GM13976 (cell line): ENCODE data around the gene TGM1.

Experiments
- DNase-seq: peaks from one replicate; pipeline ENCODE4 v3.0.0; 2012; ENCODE audit warnings: low spot score
- in situ Hi-C: fragments of 300-500 bp; cut with MboI; formaldehyde crosslinking; loops from one replicate; pipeline ENCODE4 v1.12.0; 2022; ENCODE audit warnings: low sequenced_read_pairs, mixed read lengths, inconsistent platforms; ENCODE audit not compliant: unreplicated experiment
- TF ChIP-seq, protein P1 (sequence below): IDR thresholded peaks from 2 replicates; pipeline ENCODE4 v1.5.1; 2012; ENCODE audit warnings: borderline replicate concordance, mild to moderate bottlenecking; ENCODE audit not compliant: insufficient read depth; ENCODE audit errors: extremely low read depth, missing control alignments, control extremely low read depth

The TGM1 gene

DNA sequence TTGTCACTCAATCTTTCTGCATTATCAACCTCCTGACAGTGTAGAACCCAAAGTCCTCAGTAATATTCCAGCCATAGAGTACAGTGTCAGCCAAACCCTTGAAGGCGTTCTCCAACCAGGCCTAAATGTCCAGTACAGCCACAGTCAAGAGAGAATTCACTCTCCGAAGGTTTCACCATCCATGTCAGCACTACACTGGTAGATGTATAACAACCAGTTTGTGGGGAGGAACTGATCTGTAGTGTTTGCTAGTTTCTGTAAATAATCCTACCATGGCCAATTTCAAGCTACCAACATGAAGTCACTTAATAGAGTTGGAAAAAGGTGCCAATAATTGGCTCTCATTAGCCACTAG is 46.7 kb downstream of the TGM1 start:
- in situ Hi-C loops: no loop called here
- TF ChIP-seq, protein P1, sequence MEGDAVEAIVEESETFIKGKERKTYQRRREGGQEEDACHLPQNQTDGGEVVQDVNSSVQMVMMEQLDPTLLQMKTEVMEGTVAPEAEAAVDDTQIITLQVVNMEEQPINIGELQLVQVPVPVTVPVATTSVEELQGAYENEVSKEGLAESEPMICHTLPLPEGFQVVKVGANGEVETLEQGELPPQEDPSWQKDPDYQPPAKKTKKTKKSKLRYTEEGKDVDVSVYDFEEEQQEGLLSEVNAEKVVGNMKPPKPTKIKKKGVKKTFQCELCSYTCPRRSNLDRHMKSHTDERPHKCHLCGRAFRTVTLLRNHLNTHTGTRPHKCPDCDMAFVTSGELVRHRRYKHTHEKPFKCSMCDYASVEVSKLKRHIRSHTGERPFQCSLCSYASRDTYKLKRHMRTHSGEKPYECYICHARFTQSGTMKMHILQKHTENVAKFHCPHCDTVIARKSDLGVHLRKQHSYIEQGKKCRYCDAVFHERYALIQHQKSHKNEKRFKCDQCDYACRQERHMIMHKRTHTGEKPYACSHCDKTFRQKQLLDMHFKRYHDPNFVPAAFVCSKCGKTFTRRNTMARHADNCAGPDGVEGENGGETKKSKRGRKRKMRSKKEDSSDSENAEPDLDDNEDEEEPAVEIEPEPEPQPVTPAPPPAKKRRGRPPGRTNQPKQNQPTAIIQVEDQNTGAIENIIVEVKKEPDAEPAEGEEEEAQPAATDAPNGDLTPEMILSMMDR: no peak
- DNase-seq: no peak

DNA sequence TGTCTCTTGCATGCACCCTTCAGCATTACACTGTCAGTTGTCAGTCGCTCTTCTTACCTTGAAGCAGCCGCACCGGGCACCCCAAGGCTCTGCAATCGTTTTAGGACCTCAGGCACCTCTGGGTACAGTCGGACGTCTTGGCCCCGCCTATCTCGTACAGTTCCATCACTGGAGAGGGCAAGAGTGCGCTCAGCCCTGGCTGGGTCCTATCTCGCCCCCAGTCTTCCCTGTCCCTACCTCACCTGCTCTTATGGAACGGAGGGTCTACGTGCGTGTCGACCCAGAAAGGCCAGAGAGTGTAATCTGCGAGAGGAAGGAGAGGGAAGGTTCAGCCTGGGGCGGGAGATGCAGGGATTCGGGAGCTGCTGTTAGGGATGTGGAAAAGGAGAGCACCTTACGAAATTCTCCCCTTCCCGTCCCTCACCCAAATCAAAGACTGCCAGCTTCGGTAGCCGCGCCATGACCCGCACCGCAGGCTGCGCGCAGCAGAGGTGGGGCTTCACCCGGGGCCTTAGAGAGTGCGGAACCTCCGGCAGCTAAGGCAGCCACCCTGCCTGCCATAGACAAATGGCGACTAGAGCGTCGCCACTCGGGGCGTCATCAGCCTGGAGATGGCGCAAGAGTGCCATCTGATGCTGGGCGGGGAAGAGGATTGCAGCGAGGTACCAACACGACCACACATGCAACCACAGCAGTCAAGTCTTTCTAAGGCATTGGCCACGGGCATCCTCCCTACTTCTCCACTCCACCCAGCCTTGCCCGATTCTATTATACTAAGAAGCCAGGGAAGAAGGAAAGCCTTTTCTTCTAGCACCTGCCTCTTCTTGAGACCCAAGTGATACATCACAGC is 47.3 kb downstream of the TGM1 start, which contains the start of gene MDP1:
MDP1 (minus strand) TSS at position 572 of the 850 bp plus-strand sequence; CDS start at position 461, 111 bp downstream.
- TF ChIP-seq, protein P1: peak; percentile 92
- in situ Hi-C loops: no loop called here
- DNase-seq: peak; percentile 89

DNA sequence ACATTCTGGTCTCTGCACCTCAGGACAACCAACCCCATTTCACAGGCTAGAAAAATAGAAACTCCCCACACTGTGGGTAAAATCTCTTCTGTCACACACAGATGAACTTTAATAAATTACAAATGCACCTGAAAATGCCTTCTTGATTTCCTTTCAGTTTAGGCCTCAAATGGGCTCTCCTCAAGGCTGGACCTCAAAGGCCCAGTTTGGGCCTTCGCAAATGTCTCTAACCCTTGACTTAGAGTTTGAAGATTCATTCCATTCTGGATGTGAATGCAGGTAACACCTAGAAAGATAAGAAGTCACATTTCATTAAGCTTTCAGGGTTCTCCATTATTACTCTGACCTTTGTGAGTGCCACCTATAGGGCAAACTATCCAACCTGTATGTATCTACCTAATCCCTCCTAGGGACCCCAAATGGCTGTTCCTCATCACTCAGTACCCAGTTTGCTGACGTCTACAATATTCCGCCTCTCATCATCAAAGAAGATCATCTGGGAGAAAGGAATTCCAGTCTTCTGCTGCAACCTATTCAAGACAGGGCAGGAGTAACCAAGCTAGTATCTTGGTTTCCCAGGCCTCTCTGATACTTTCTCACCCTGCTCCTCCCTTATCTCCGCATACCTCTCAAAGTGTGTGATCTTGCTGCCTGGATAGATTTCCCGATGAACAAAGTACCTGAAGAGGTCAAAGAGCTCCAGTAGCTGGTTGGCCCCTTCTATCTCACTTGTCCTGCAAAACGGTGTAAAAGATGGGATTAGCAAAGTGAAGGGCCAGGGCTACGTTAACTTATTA is 48.9 kb downstream of the TGM1 start:
- TF ChIP-seq, protein P1: no peak
- in situ Hi-C loops: no loop called here
- no peak for DNase-seq

DNA sequence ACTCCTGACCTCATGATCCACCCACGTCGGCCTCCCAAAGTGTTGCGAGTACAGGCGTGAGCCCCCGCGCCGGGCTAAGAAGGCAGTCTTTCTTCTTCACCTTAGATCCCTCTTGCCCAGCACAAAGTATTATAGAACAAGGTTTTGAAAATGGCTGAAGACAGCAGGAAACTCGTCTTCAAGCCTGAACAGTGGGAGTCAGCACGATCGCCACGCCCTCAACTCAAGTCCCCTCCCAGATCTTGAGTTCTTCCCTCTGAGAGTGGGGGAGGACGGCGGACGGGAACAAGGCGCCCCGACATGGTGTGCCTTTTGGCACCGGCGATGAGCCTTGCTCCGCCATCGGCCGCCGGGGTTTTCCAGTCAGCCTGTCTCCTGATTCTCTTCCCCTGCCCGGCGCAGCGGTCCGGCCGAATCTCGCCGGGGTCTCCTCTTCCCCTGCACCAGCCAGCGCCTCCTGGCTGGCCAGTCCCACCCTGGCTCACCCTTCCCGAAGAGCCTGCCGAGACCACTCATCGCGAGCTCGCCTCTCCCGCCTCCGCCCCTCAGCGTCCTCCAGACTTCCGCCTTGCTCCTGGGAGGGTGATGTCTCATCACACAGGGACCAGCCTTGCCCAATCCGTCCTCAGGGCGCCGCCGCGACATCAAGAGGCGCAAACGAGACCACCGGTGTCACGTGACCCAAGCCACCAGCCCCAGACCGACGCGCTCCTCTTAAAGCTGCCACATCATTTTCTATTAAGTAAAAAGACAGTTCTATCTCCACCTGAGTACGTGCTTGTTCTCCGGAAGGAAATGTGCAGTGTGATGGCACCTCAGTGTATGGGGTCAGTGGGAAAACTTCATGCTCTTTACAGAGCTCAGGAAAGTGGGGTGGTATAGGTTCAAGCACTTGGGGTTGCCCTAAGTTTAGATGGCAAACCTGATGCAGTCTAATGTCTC is 49.8 kb downstream of the TGM1 start, which contains the start of gene CHMP4A:
CHMP4A (minus strand) TSS at position 565 of the 942 bp plus-strand sequence; CDS start at position 516, 49 bp downstream.
- DNase-seq: peak; percentile 97
- in situ Hi-C loops: no loop called here
- TF ChIP-seq, protein P1: no peak

DNA sequence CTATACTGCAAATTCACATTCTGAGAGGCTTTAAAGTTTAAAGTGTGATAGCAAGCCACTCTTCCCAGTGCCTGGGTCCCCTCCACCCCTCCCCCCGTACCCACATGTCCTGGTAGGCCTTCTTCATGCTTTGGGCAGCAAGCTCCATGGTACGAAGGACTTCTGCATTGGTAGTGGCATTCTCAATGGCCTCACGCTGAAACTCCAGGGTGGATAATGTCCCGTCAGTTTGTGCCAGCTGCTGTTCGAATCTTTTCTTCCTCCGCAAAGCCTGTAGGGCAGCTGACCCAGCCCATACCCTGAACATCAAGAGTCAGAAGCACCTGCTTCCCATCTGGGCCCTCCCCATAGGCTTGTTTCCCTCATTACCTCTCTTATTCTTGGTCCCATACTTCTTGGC is 51.7 kb downstream of the TGM1 start:
- no peak for DNase-seq
- in situ Hi-C loops: no loop called here
- TF ChIP-seq, protein P1: no peak

DNA sequence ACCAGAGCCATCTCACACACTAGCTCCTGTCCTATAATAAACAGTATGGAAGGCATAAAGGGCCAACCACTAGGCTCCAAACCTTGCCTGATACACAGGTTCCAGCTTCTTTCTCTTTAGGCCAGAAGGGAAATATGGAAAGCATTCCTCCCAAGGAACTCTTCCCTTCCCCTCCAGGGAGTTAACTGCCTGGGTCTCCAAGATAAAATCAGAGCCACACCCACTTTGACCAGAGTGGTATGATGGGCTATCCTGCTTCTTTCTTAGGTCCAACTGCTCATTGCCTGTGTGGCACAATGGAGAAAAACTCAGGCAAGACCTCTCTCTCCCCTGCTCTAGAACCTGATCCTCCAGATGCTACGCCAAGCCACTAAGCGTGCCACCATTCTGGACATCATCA is 55.4 kb downstream of the TGM1 start:
- in situ Hi-C loops: no loop called here
- TF ChIP-seq, protein P1: no peak
- no peak for DNase-seq
